GM12864 (cell line): Measurements from ENCODE around the gene FUBP1.
"Not testable (repeated sequence)": the region's sequence is repeated elsewhere in the genome, so short reads cannot be mapped to it uniquely, and the experiment has no call there.

Source experiments
- DNase-seq: peaks from one replicate; pipeline ENCODE4 v3.0.0-alpha.2; 2011; ENCODE audit warnings: low read depth
- H3K4me3 ChIP-seq: 2 replicates; pipeline ENCODE4 v1.5.1; 2011; ENCODE audit warnings: mild to moderate bottlenecking, low read depth, low read length, control low read depth
- CTCF ChIP-seq: IDR thresholded peaks from 2 replicates; pipeline ENCODE4 v1.5.1; 2011; ENCODE audit warnings: low read depth, mild to moderate bottlenecking, moderate library complexity, low read length, control low read depth, inconsistent platforms; ENCODE audit errors: missing control alignments

The FUBP1 gene

GRCh38 chr1:77978969-77979876 is at the start of gene FUBP1:
FUBP1 (minus strand) TSS chr1:77979072; CDS start chr1:77979004, 68 bp downstream.
- peak; percentile 99 for DNase-seq
- TF ChIP-seq CTCF, result peak; percentile 84
- H3K4me3 ChIP-seq, result peak within 1 kb of the TSS; percentile 71

GRCh38 chr1:78021134-78021533 is 42.3 kb upstream of the FUBP1 start:
- not testable (repeated sequence) for DNase-seq, H3K4me3 ChIP-seq

- H3K4me3 ChIP-seq, result no peak overlapping the region
- TF ChIP-seq CTCF, result no peak
- DNase-seq, result no peak
These were observed 40.2 kb upstream of the FUBP1 start for GRCh38 chr1:78019024-78019423.

- no peak overlapping the region for H3K4me3 ChIP-seq
- DNase-seq, result no peak
- no peak for TF ChIP-seq CTCF
These were observed 36.3 kb upstream of the FUBP1 start for GRCh38 chr1:78015148-78015547.

- no peak for TF ChIP-seq CTCF
- DNase-seq, result no peak
- H3K4me3 ChIP-seq, result no peak overlapping the region
These were observed 32.2 kb upstream of the FUBP1 start for GRCh38 chr1:78011050-78011449.

GRCh38 chr1:78009836-78010235 is 31.0 kb upstream of the FUBP1 start:
- no peak for DNase-seq
- H3K4me3 ChIP-seq, result no peak overlapping the region
- TF ChIP-seq CTCF, result no peak

GRCh38 chr1:78009276-78009675 is 30.4 kb upstream of the FUBP1 start:
- no peak for TF ChIP-seq CTCF
- H3K4me3 ChIP-seq, result no peak overlapping the region
- no peak for DNase-seq
